B cell (primary cell): ENCODE data around the gene GOLGA6L22.
"Not testable (repeated sequence)": the region's sequence is repeated elsewhere in the genome, so short reads cannot be mapped to it uniquely, and the experiment has no call there.

Experiments
- EZH2 ChIP-seq: IDR thresholded peaks from 2 replicates; pipeline ENCODE4 v1.6.1; 2012; ENCODE audit warnings: borderline replicate concordance, low read depth, mild to moderate bottlenecking, moderate library complexity, low read length; ENCODE audit not compliant: insufficient read depth, poor library complexity, severe bottlenecking
- TF ChIP-seq, protein P1 (sequence below): fragments of 200-600 bp; IDR thresholded peaks from one replicate; pipeline ENCODE4 v1.8.0; 2022; ENCODE audit warnings: antibody characterized with exemption, mild to moderate bottlenecking

DNA sequence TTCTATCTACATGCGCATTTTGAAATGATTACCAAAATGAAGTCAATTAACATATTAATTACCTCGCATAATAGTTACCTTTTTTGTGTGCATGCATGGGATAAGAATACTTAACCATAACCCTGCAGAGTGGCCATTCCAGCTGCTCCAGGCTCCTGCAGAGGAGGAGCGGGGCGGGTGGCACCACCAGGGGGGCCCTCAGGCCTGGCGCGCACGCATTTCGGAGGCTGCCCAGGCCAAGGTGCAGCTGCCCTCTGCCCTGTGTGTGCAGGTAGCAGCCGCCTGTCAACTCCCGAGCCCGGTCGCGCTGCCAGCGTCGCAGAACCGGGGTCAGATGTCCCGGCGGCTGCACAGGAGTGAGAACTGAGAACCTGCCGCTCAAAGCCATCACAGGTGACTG, 41.4 kb upstream of the GOLGA6L22 start:
- TF ChIP-seq, protein P1, sequence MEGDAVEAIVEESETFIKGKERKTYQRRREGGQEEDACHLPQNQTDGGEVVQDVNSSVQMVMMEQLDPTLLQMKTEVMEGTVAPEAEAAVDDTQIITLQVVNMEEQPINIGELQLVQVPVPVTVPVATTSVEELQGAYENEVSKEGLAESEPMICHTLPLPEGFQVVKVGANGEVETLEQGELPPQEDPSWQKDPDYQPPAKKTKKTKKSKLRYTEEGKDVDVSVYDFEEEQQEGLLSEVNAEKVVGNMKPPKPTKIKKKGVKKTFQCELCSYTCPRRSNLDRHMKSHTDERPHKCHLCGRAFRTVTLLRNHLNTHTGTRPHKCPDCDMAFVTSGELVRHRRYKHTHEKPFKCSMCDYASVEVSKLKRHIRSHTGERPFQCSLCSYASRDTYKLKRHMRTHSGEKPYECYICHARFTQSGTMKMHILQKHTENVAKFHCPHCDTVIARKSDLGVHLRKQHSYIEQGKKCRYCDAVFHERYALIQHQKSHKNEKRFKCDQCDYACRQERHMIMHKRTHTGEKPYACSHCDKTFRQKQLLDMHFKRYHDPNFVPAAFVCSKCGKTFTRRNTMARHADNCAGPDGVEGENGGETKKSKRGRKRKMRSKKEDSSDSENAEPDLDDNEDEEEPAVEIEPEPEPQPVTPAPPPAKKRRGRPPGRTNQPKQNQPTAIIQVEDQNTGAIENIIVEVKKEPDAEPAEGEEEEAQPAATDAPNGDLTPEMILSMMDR: not testable (repeated sequence)
- TF ChIP-seq EZH2: not testable (repeated sequence)
